AG09319 (cell line): ENCODE results near the gene SLC35F1.

Source experiments
- DNase-seq: peaks from one replicate; pipeline ENCODE4 v3.0.0-alpha.2; 2010; ENCODE audit warnings: low read depth; ENCODE audit errors: extremely low read depth
- TF ChIP-seq, protein P1 (sequence below): IDR thresholded peaks from 2 replicates; pipeline ENCODE4 v1.5.1; 2011; ENCODE audit warnings: low read depth, mild to moderate bottlenecking, inconsistent platforms, low read length, moderate library complexity

Gene SLC35F1

GRCh38 chr6:118280210-118280609, 373.1 kb downstream of the SLC35F1 start:
- no peak for DNase-seq
- TF ChIP-seq, protein P1, sequence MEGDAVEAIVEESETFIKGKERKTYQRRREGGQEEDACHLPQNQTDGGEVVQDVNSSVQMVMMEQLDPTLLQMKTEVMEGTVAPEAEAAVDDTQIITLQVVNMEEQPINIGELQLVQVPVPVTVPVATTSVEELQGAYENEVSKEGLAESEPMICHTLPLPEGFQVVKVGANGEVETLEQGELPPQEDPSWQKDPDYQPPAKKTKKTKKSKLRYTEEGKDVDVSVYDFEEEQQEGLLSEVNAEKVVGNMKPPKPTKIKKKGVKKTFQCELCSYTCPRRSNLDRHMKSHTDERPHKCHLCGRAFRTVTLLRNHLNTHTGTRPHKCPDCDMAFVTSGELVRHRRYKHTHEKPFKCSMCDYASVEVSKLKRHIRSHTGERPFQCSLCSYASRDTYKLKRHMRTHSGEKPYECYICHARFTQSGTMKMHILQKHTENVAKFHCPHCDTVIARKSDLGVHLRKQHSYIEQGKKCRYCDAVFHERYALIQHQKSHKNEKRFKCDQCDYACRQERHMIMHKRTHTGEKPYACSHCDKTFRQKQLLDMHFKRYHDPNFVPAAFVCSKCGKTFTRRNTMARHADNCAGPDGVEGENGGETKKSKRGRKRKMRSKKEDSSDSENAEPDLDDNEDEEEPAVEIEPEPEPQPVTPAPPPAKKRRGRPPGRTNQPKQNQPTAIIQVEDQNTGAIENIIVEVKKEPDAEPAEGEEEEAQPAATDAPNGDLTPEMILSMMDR: no peak

- no peak for DNase-seq
Observed at GRCh38 chr6:118281291-118281690, 374.2 kb downstream of the SLC35F1 start.

GRCh38 chr6:118283766-118284165, 376.7 kb downstream of the SLC35F1 start:
- TF ChIP-seq, protein P1: peak; percentile 89

More at GRCh38 chr6:118281291-118281690, 374.2 kb downstream of the SLC35F1 start:
- TF ChIP-seq, protein P1: no peak

DNA sequence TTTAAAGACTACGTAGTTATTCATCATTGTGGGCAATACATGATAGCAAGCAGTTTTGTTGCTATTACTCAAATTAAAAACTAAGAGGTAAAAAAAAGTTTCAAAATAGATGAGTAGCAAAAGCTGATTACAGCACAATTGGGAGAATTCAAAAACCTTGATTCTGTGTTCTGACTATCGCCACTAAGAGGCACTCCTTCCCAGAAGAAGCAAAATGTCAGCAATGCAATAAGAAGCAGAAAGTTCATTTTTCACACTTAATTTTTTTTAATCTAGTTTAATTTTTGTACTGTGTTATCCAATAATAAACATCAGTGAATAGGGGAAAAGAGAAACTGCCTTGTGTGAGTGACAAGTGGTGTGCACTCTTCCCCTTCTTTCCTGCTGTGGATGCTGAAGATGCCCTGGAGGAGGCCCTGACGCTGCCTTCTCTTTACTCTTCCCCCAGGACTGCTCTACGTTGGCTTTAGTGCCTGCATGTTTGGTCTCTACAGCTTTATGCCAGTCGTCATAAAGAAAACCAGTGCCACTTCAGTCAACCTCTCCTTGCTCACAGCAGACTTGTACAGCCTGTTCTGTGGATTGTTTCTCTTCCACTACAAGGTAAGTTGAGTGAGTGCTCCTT, 377.8 kb downstream of the SLC35F1 start:
- TF ChIP-seq, protein P1: peak; percentile 51
- no peak for DNase-seq

More at GRCh38 chr6:118283766-118284165, 376.7 kb downstream of the SLC35F1 start:
- peak; percentile 15 for DNase-seq

GRCh38 chr6:118285791-118286190, 378.7 kb downstream of the SLC35F1 start:
- no peak for DNase-seq
- TF ChIP-seq, protein P1: no peak

GRCh38 chr6:118288355-118289124, 381.5 kb downstream of the SLC35F1 start:
- TF ChIP-seq, protein P1: peak; percentile 38
- no peak for DNase-seq

- DNase-seq: no peak
- TF ChIP-seq, protein P1: no peak
Observed at GRCh38 chr6:118292558-118292957, 385.5 kb downstream of the SLC35F1 start.
